ENCODE data around the gene DNAJC9. TPM values are rescaled to one million over a fixed set of nuclear protein-coding genes. Genes with fewer than 3 reads are reported as not detected.

DNAJC9 gene
- total and polyA plus RNA-seq, 9 donors = 13.3 to 24.3 (median 16.4) TPM

GRCh38 chr10:73281097-73281496 lies 34.0 kb upstream of the DNAJC9 start:
- no peaks in the 10 kb centered on the region for H3K27me3 ChIP-seq
- WGBS, 3 donors = 80 to 91% (median 89%) methylated on average over 3 of the region's 3 CpGs
- no peak overlapping the region for H3K27ac ChIP-seq
- H3K4me3 ChIP-seq = no peak overlapping the region
- no peak for DNase-seq
- TF ChIP-seq POLR2A (IDR thresholded peaks at IDR 0.05) (no peak), CTCF (IDR thresholded peaks at IDR 0.05) (no peak), EP300 (IDR thresholded peaks at IDR 0.05) (no peak)
- no peaks in the 10 kb centered on the region for H3K36me3 ChIP-seq
- H3K9me3 ChIP-seq = no peaks in the 10 kb centered on the region
- intact Hi-C loops (cut with DNase I) = no loop called here
- H3K4me1 ChIP-seq (ENCODE audit: insufficient read depth) = no peaks in the 10 kb centered on the region

GRCh38 chr10:73264423-73264822 lies 17.4 kb upstream of the DNAJC9 start:
- DNase-seq = no peak
- Histone ChIP-seq H3K36me3 (no peaks in the 10 kb centered on the region), H3K9me3 (no peaks in the 10 kb centered on the region), H3K4me1 (ENCODE audit: insufficient read depth) (no peaks in the 10 kb centered on the region), H3K27me3 (no peaks in the 10 kb centered on the region), H3K4me3 (no peak overlapping the region), H3K27ac (no peak overlapping the region)
- TF ChIP-seq EP300 (IDR thresholded peaks at IDR 0.05) = no peak
- TF ChIP-seq POLR2A (IDR thresholded peaks at IDR 0.05) = no peak
- intact Hi-C loops (cut with DNase I) = no loop called here
- WGBS, 3 donors = 87 to 91% (median 89%) methylated on average over 2 of the region's 2 CpGs

- Histone ChIP-seq H3K36me3 (no peaks in the 10 kb centered on the region), H3K27ac (no peak overlapping the region), H3K27me3 (no peaks in the 10 kb centered on the region), H3K4me1 (ENCODE audit: insufficient read depth) (no peaks in the 10 kb centered on the region), H3K4me3 (no peak overlapping the region), H3K9me3 (no peaks in the 10 kb centered on the region)
- WGBS, 3 donors = 33 to 55% (median 38%) methylated on average over 1 of the region's 1 CpG
- TF ChIP-seq CTCF (IDR thresholded peaks at IDR 0.05) = no peak
- TF ChIP-seq EP300 (IDR thresholded peaks at IDR 0.05) = no peak
- TF ChIP-seq POLR2A (IDR thresholded peaks at IDR 0.05) = no peak
- DNase-seq = no peak
- intact Hi-C loops (cut with DNase I) = no loop called here
Measured at GRCh38 chr10:73263693-73264347, 16.8 kb upstream of the DNAJC9 start.

- no peaks in the 10 kb centered on the region for H3K4me1 ChIP-seq (ENCODE audit: insufficient read depth)
- intact Hi-C loops (cut with DNase I) = no loop called here
- no peak overlapping the region for H3K4me3 ChIP-seq
- no peak for DNase-seq
- no peaks in the 10 kb centered on the region for H3K9me3 ChIP-seq
- TF ChIP-seq POLR2A (IDR thresholded peaks at IDR 0.05) (no peak), CTCF (IDR thresholded peaks at IDR 0.05) (no peak), EP300 (IDR thresholded peaks at IDR 0.05) (no peak)
- 44 to 68% (median 60%) methylated on average over 5 of the region's 5 CpGs for WGBS, 3 donors
- no peaks in the 10 kb centered on the region for H3K27me3 ChIP-seq
- H3K27ac ChIP-seq = no peak overlapping the region
- no peaks in the 10 kb centered on the region for H3K36me3 ChIP-seq
Measured at GRCh38 chr10:73262880-73263555, 16.0 kb upstream of the DNAJC9 start.

GRCh38 chr10:73262105-73262730 lies 15.2 kb upstream of the DNAJC9 start:
- no peaks in the 10 kb centered on the region for H3K4me1 ChIP-seq (ENCODE audit: insufficient read depth)
- no peak overlapping the region for H3K27ac ChIP-seq
- WGBS, 3 donors = 76 to 78% (median 77%) methylated on average over 4 of the region's 4 CpGs
- intact Hi-C loops (cut with DNase I) = no loop called here
- no peaks in the 10 kb centered on the region for H3K27me3 ChIP-seq
- H3K9me3 ChIP-seq = no peaks in the 10 kb centered on the region
- H3K36me3 ChIP-seq = no peaks in the 10 kb centered on the region
- H3K4me3 ChIP-seq = no peak overlapping the region
- no peak for DNase-seq
- no peak for TF ChIP-seq EP300 (IDR thresholded peaks at IDR 0.05)
- no peak for TF ChIP-seq POLR2A (IDR thresholded peaks at IDR 0.05)
- no peak for TF ChIP-seq CTCF (IDR thresholded peaks at IDR 0.05)

Measured in ovary (tissue), 9 donors.